ENCODE data around the gene MRPS30. TPM values are rescaled to one million over a fixed set of nuclear protein-coding genes. Genes with fewer than 3 reads are reported as not detected.

Gene MRPS30
- total RNA-seq, 1 experiment from 2014 or later, result 101 TPM

DNA sequence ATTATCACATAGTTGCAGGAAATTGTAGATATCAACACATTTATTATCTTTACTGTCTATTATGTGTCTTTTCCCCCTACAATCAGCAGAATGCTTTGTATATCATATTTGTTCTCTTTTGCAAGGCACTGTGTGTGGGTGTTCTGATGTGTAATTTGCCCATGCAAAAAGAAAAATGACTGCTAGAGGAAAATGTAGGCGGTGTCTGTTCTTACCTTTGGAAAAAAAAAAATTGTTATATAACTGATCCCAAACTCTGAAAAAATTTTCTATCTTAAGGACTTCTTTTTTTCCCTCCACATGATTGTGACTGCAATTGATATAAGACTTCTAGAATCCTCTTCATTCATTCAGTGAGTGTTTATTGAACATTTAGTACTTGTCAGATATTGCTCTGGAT lies 24.5 kb downstream of the MRPS30 start:
- DNase-seq (ENCODE audit: low read depth, low spot score), result no peak
- Histone ChIP-seq H3K9ac (ENCODE audit: low read length) (no peak overlapping the region), H3K9me3 (ENCODE audit: control insufficient read depth in 1 of 2, insufficient read depth in 1 of 2, low read depth in 1 of 2, low read length in 2 of 2) (no peaks in the 10 kb centered on the region), H3K36me3 (ENCODE audit: control insufficient read depth in 1 of 2, insufficient read depth in 2 of 2, low read length in 2 of 2) (no peaks in the 10 kb centered on the region), H3K27me3 (ENCODE audit: insufficient read depth, low read length) (no peaks in the 10 kb centered on the region), H4K20me1 (ENCODE audit: insufficient read depth) (no peaks in the 10 kb centered on the region), H3K4me2 (ENCODE audit: low read length) (no peak overlapping the region), H3K4me3 (replicated peaks in 1 of 2; ENCODE audit: low read depth in 1 of 2, low read length in 2 of 2) (no peak overlapping the region), H3K27ac (ENCODE audit: low read depth, low read length) (no peak overlapping the region), H3K9me2 (ENCODE audit: insufficient read depth) (no peaks in the 10 kb centered on the region), H3K79me2 (ENCODE audit: insufficient read depth, low read length) (no peaks in the 10 kb centered on the region; the same call in 1 of the 2 replicates), H3K4me1 (ENCODE audit: control insufficient read depth in 1 of 2, insufficient read depth in 2 of 2, low read length in 2 of 2) (no peaks in the 10 kb centered on the region), H2AFZ (ENCODE audit: low read depth, low read length, poor library complexity, severe bottlenecking) (no peak overlapping the region)
- CTCF ChIA-PET, result no interaction called here
- ATAC-seq, result no peak
- BruUV-seq (replicated peaks), result no TSS peak
- POLR2A ChIA-PET, result no interaction called here
- intact Hi-C loops (cut with micrococcal nuclease), result no loop called here
- no peak for TF ChIP-seq CBX3 (IDR thresholded peaks at IDR 0.05; ENCODE audit: low read depth)
- RAD21 ChIA-PET (ENCODE audit: low non-redundant PET in 1 of 2, low total read pairs in 2 of 2, uncharacterized antibody in 2 of 2, unreplicated experiment in 2 of 2), result no interaction called here

DNA sequence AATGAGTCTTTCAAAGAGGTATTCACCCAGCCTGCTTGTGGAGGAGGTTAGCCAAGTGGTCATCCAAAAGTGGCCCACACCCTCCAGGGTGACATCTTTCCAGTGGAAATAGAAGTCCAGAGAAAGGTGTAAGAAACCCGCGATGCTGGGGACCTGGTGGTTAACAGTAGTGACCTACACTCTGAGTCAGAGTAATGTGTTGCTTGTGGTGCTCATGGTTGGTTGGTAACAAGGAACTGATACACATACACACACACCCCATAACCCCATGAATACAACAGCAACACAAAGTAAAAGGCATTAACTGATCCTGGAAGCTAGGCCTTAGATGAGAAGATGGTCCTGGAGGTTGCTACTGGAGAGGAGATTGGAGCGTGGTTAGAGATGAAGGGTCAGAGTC lies 26.9 kb downstream of the MRPS30 start:
- H2AFZ ChIP-seq (ENCODE audit: low read depth, low read length, poor library complexity, severe bottlenecking), result no peak overlapping the region
- CTCF ChIA-PET, result no interaction called here
- H3K4me3 ChIP-seq (replicated peaks in 1 of 2; ENCODE audit: low read depth in 1 of 2, low read length in 2 of 2), result no peak overlapping the region
- no peak overlapping the region for H3K9ac ChIP-seq (ENCODE audit: low read length)
- POLR2A ChIA-PET, result no interaction called here
- no peak for TF ChIP-seq YY1 (IDR thresholded peaks at IDR 0.05; ENCODE audit: extremely low read depth, insufficient replicate concordance, low read depth, low read length)
- no peak for TF ChIP-seq POLR2AphosphoS5 (IDR thresholded peaks at IDR 0.05; ENCODE audit: low read depth, low read length)
- TF ChIP-seq RAD21 (IDR thresholded peaks at IDR 0.05; ENCODE audit: low read depth), result no peak
- no peak for TF ChIP-seq CBX3 (IDR thresholded peaks at IDR 0.05; ENCODE audit: low read depth)
- TF ChIP-seq FOSL1 (IDR thresholded peaks at IDR 0.05; ENCODE audit: low read depth), result no peak
- TF ChIP-seq SIN3A (IDR thresholded peaks at IDR 0.05; ENCODE audit: low read depth), result no peak
- no peaks in the 10 kb centered on the region for H3K27me3 ChIP-seq (ENCODE audit: insufficient read depth, low read length)
- peaks cover 0 to 4% of the 10 kb centered on the region in 2 experiments; a peak in 1 of 4 replicates for H3K9me3 ChIP-seq (ENCODE audit: control insufficient read depth in 1 of 2, insufficient read depth in 1 of 2, low read depth in 1 of 2, low read length in 2 of 2)
- H3K4me1 ChIP-seq (ENCODE audit: control insufficient read depth in 1 of 2, insufficient read depth in 2 of 2, low read length in 2 of 2), result no peaks in the 10 kb centered on the region
- H4K20me1 ChIP-seq (ENCODE audit: insufficient read depth), result no peaks in the 10 kb centered on the region
- RAD21 ChIA-PET (ENCODE audit: low non-redundant PET in 1 of 2, low total read pairs in 2 of 2, uncharacterized antibody in 2 of 2, unreplicated experiment in 2 of 2), result no interaction called here
- BruUV-seq (replicated peaks), result no TSS peak
- no peaks in the 10 kb centered on the region for H3K36me3 ChIP-seq (ENCODE audit: control insufficient read depth in 1 of 2, insufficient read depth in 2 of 2, low read length in 2 of 2)
- DNase-seq (ENCODE audit: low read depth, low spot score) (no peak), ATAC-seq (no peak)
- no peaks in the 10 kb centered on the region for H3K9me2 ChIP-seq (ENCODE audit: insufficient read depth)
- intact Hi-C loops (cut with micrococcal nuclease), result no loop called here
- H3K27ac ChIP-seq (ENCODE audit: low read depth, low read length), result no peak overlapping the region
- H3K79me2 ChIP-seq (ENCODE audit: insufficient read depth, low read length), result no peaks in the 10 kb centered on the region
- no peak overlapping the region for H3K4me2 ChIP-seq (ENCODE audit: low read length)

Data from HCT116 (cell line).